NK-92 (cell line): Measurements from ENCODE around the gene MXI1.

Source experiments
- DNase-seq: peaks from one replicate; lab custom pipeline; 2025; ENCODE audit not compliant: unreplicated experiment; lab: John Stamatoyannopoulos, UW

MXI1 gene

GRCh38 chr10:110207011-110207804 lies at the start of gene MXI1:
Gene MXI1 (plus strand): TSS chr10:110207605. CDS start chr10:110207809, 204 bp downstream.
- DNase-seq: no peak

- DNase-seq: no peak
These were observed 49.1 kb upstream of the MXI1 start for GRCh38 chr10:110158051-110159005.

GRCh38 chr10:110160081-110160480 lies 47.3 kb upstream of the MXI1 start:
- no peak for DNase-seq

GRCh38 chr10:110160522-110160921 lies 46.9 kb upstream of the MXI1 start:
- DNase-seq: no peak

GRCh38 chr10:110162741-110163145 lies 44.7 kb upstream of the MXI1 start:
- no peak for DNase-seq

- DNase-seq: no peak
These were observed 44.1 kb upstream of the MXI1 start for GRCh38 chr10:110163192-110163773.

GRCh38 chr10:110163841-110164240 lies 43.6 kb upstream of the MXI1 start:
- no peak for DNase-seq

GRCh38 chr10:110165239-110165638 lies 42.2 kb upstream of the MXI1 start:
- no peak for DNase-seq

GRCh38 chr10:110167149-110167548 lies 40.3 kb upstream of the MXI1 start:
- no peak for DNase-seq

GRCh38 chr10:110168601-110169481 lies 38.6 kb upstream of the MXI1 start:
- DNase-seq: no peak

GRCh38 chr10:110169586-110169985 lies 37.8 kb upstream of the MXI1 start:
- DNase-seq: no peak

GRCh38 chr10:110170142-110170971 lies 37.0 kb upstream of the MXI1 start:
- DNase-seq: no peak

GRCh38 chr10:110171032-110171431 lies 36.4 kb upstream of the MXI1 start:
- no peak for DNase-seq

- no peak for DNase-seq
These were observed 35.2 kb upstream of the MXI1 start for GRCh38 chr10:110172155-110172554.

- DNase-seq: no peak
These were observed 33.2 kb upstream of the MXI1 start for GRCh38 chr10:110174201-110174600.

GRCh38 chr10:110174816-110175215 lies 32.6 kb upstream of the MXI1 start:
- DNase-seq: no peak

- no peak for DNase-seq
These were observed 32.0 kb upstream of the MXI1 start for GRCh38 chr10:110175406-110175805.

GRCh38 chr10:110176141-110177030 lies 31.0 kb upstream of the MXI1 start:
- no peak for DNase-seq

- no peak for DNase-seq
These were observed 28.2 kb upstream of the MXI1 start for GRCh38 chr10:110179220-110179619.
